ENCODE data around the gene KLK7.

DNA sequence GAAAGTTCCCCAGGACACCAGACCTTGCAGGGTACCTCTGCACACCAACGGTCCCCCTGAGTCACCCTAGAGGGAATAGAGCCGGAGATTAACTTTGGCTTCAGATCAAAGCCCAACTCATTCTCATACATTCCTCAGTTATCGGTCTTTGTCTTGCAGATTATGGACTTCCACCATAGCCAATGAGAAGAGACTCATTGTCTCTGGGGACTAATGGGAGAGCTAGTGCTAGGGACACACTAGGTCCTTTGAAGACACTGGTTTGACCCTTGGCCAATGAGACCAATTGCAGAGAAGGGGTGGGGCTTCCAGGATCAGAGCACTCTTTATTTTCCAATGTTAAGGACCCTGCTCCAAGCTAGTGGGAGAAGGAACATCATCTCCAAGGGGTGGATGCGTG, 6.1 kb downstream of the KLK7 start:
- TF ChIP-seq GATA2 (IDR thresholded peaks at IDR 0.05; ENCODE audit: low read depth, low read length), result no peak
- no peak for TF ChIP-seq GATA3 (IDR thresholded peaks at IDR 0.05; ENCODE audit: low read depth, low read length)
